Liver (tissue), 9 donors: Measurements from ENCODE around the gene NTM. TPM values are rescaled to one million over a fixed set of nuclear protein-coding genes. Genes with fewer than 3 reads are reported as not detected.

Experiments used
- DNase-seq: peaks from one replicate; pipeline ENCODE4 v3.0.0-alpha.2; 2017; ENCODE audit warnings: low spot score
- H3K27ac ChIP-seq, 2 donors: one replicate each; pipeline ENCODE4 v1.7.0; 2013; ENCODE audit warnings: inconsistent platforms in 2 of 2, low read length in 2 of 2, control low read depth in 1 of 2, low read depth in 1 of 2, mild to moderate bottlenecking in 1 of 2
- H3K27me3 ChIP-seq, 4 donors: one replicate each; pipeline versions ENCODE4 v1.6.1 to v1.7.0; 2013; ENCODE audit warnings: low read length in 3 of 4, inconsistent platforms in 1 of 4, mild to moderate bottlenecking in 1 of 4, moderate library complexity in 1 of 4; ENCODE audit not compliant: control insufficient read depth in 4 of 4, insufficient read depth in 4 of 4
- H3K36me3 ChIP-seq, 4 donors: one replicate each; pipeline versions ENCODE4 v1.6.1 to v1.7.0; 2013; ENCODE audit warnings: low read length in 3 of 4, mild to moderate bottlenecking in 3 of 4, low read depth in 1 of 4, moderate library complexity in 1 of 4; ENCODE audit not compliant: control insufficient read depth in 4 of 4, insufficient read depth in 3 of 4
- H3K4me1 ChIP-seq, 4 donors: one replicate each; pipeline versions ENCODE4 v1.6.1 to v1.7.0; 2013; ENCODE audit warnings: low read length in 3 of 4, mild to moderate bottlenecking in 3 of 4, moderate library complexity in 1 of 4; ENCODE audit not compliant: control insufficient read depth in 4 of 4, insufficient read depth in 4 of 4
- H3K4me3 ChIP-seq, 3 donors: one replicate each; pipeline versions ENCODE4 v1.6.1 to v1.7.0; 2013; ENCODE audit warnings: low read length in 3 of 3, control low read depth in 1 of 3, low read depth in 1 of 3, mild to moderate bottlenecking in 1 of 3
- H3K9ac ChIP-seq, 2 donors: one replicate each; pipeline ENCODE4 v1.7.0; 2013; ENCODE audit warnings: low read length in 2 of 2, mild to moderate bottlenecking in 2 of 2, moderate library complexity in 2 of 2, control low read depth in 1 of 2, low read depth in 1 of 2
- H3K9me3 ChIP-seq, 4 donors: one replicate each; pipeline versions ENCODE4 v1.6.1 to v1.7.0; 2013; ENCODE audit warnings: low read length in 3 of 4; ENCODE audit not compliant: control insufficient read depth in 4 of 4
- CTCF ChIP-seq: fragments of 150-350 bp; IDR thresholded peaks from 2 replicates; pipeline ENCODE4 v1.5.1; 2017; ENCODE audit warnings: improper control_type of control experiment, low read depth, low read length; ENCODE audit not compliant: missing input control
- EGR1 ChIP-seq, 2 donors: IDR thresholded peaks; 2 replicates each; pipeline ENCODE4 v1.6.1; 2016 to 2018; ENCODE audit warnings: antibody characterized with exemption in 2 of 2, low read depth in 2 of 2
- FOXA1 ChIP-seq: IDR thresholded peaks from 2 replicates; pipeline ENCODE4 v1.6.1; 2016; ENCODE audit warnings: antibody characterized with exemption
- FOXA2 ChIP-seq: IDR thresholded peaks from 2 replicates; pipeline ENCODE4 v1.6.1; 2016; ENCODE audit warnings: antibody characterized with exemption
- HNF4A ChIP-seq, 2 donors: conservative IDR thresholded peaks; 2 replicates each; pipeline ENCODE4 v1.6.1; 2016; ENCODE audit warnings: antibody characterized with exemption in 2 of 2, mild to moderate bottlenecking in 2 of 2
- RAD21 ChIP-seq, 2 donors: IDR thresholded peaks; 2 replicates each; pipeline ENCODE4 v1.6.1; 2016; ENCODE audit warnings: antibody characterized with exemption in 2 of 2, mild to moderate bottlenecking in 2 of 2
- RXRA ChIP-seq, 2 donors: IDR thresholded peaks; 2 replicates each; pipeline ENCODE4 v1.6.1; 2017 to 2018; ENCODE audit warnings: antibody characterized with exemption in 2 of 2, mild to moderate bottlenecking in 1 of 2
- YY1 ChIP-seq: IDR thresholded peaks from 2 replicates; pipeline ENCODE4 v1.6.1; 2016; ENCODE audit warnings: antibody characterized with exemption, mild to moderate bottlenecking
- ZBTB33 ChIP-seq: IDR thresholded peaks from 2 replicates; pipeline ENCODE4 v1.6.1; 2016; ENCODE audit warnings: antibody characterized with exemption
- WGBS: extraction: QIAGEN DNeasy Blood & Tissue Kit; methylation state at CpG from one replicate; pipeline ENCODE4 v1.1.7; 2013; 5-methylcytosine and 5-hydroxymethylcytosine counted together
- polyA plus RNA-seq, 2 donors: library from polyadenylated mRNA; stranded (reverse) in 1 of 2; unstranded in 1 of 2; fragments of 200-250 nt in 1 of 2; fragments of >200 nt in 1 of 2; fragmentation: Nextera tagmentation in 1 of 2; extraction: Ambion mirVana in 1 of 2; gene quantifications; one replicate each; pipeline versions ENCODE4 v1.2.1 to v1.2.3, GENCODE V29; 2013 to 2015
- total RNA-seq, 2 donors: library from RNA; depleted of rRNA; stranded (reverse); fragments of >200 nt; gene quantifications; one replicate each; pipeline ENCODE4 v1.2.3, GENCODE V29; 2014
- TF ChIP-seq, protein P1 (sequence below): IDR thresholded peaks from 2 replicates; pipeline ENCODE4 v1.6.1; 2016; ENCODE audit warnings: antibody characterized with exemption, mild to moderate bottlenecking
- donor health status: healthy.
- donor health status: healthy.
- donor health status: healthy.
- donor health status: healthy.
- donor health status: healthy.

NTM gene
- total and polyA plus RNA-seq, 4 donors: 0.08 to 1.1 (median 0.08) TPM; not detected in 1

- no peak for DNase-seq
- no peaks in the 10 kb centered on the region for H3K9me3 ChIP-seq
- peaks cover 0 to 2% (median 0%) of the 10 kb centered on the region in 4 donors for H3K27me3 ChIP-seq
- TF ChIP-seq YY1 (no peak), RXRA (IDR thresholded peaks at IDR 0.05) (peak in 1 of 2 donors; percentile 54)
- no peak overlapping the region for H3K9ac ChIP-seq
- no peaks in the 10 kb centered on the region for H3K36me3 ChIP-seq
- no peak overlapping the region for H3K4me3 ChIP-seq
- WGBS: 49% methylated on average over 9 of the region's 9 CpGs
- H3K4me1 ChIP-seq: peaks cover 0 to 2% (median 0%) of the 10 kb centered on the region in 4 donors
- no peak overlapping the region for H3K27ac ChIP-seq
Measured at GRCh38 chr11:131850507-131850906, 480.1 kb downstream of the NTM start.

GRCh38 chr11:131851964-131852755 is 481.7 kb downstream of the NTM start:
- TF ChIP-seq ZBTB33 (no peak), FOXA1 (no peak), YY1 (no peak), RAD21 (IDR thresholded peaks at IDR 0.05) (no peak), FOXA2 (no peak), EGR1 (IDR thresholded peaks at IDR 0.05; ENCODE audit: low read depth in 2 of 2) (no peak), HNF4A (conservative IDR thresholded peaks at IDR 0.05) (no peak), RXRA (IDR thresholded peaks at IDR 0.05) (no peak), CTCF (no peak)
- TF ChIP-seq, protein P1, sequence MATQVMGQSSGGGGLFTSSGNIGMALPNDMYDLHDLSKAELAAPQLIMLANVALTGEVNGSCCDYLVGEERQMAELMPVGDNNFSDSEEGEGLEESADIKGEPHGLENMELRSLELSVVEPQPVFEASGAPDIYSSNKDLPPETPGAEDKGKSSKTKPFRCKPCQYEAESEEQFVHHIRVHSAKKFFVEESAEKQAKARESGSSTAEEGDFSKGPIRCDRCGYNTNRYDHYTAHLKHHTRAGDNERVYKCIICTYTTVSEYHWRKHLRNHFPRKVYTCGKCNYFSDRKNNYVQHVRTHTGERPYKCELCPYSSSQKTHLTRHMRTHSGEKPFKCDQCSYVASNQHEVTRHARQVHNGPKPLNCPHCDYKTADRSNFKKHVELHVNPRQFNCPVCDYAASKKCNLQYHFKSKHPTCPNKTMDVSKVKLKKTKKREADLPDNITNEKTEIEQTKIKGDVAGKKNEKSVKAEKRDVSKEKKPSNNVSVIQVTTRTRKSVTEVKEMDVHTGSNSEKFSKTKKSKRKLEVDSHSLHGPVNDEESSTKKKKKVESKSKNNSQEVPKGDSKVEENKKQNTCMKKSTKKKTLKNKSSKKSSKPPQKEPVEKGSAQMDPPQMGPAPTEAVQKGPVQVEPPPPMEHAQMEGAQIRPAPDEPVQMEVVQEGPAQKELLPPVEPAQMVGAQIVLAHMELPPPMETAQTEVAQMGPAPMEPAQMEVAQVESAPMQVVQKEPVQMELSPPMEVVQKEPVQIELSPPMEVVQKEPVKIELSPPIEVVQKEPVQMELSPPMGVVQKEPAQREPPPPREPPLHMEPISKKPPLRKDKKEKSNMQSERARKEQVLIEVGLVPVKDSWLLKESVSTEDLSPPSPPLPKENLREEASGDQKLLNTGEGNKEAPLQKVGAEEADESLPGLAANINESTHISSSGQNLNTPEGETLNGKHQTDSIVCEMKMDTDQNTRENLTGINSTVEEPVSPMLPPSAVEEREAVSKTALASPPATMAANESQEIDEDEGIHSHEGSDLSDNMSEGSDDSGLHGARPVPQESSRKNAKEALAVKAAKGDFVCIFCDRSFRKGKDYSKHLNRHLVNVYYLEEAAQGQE: no peak
- Histone ChIP-seq H3K9ac (no peak overlapping the region), H3K4me3 (no peak overlapping the region), H3K27ac (no peak overlapping the region), H3K27me3 (peaks cover 0 to 1% (median 0%) of the 10 kb centered on the region in 4 donors), H3K9me3 (no peaks in the 10 kb centered on the region), H3K36me3 (no peaks in the 10 kb centered on the region), H3K4me1 (peaks cover 0 to 2% (median 0%) of the 10 kb centered on the region in 4 donors)
- DNase-seq: no peak
- WGBS: 46% methylated on average over 7 of the region's 7 CpGs
